Natural killer cell treated with Interleukin-12 subunit alpha and Interleukin-12 subunit beta and Interleukin-15 and Interleukin-18, amount 100 ng/mL, for 72 hours (primary cell): Measurements from ENCODE around the gene FES. TPM values are rescaled to one million over a fixed set of nuclear protein-coding genes. Genes with fewer than 3 reads are reported as not detected.
"Not testable (repeated sequence)": the region's sequence is repeated elsewhere in the genome, so short reads cannot be mapped to it uniquely, and the experiment has no call there.

Source experiments
- ATAC-seq, 2 donors: fragments of 150-1000 bp; cut with Tn5 transposase in 1 of 2; sonication (Bioruptor Pico), chemical (Tn5 transposase) in 1 of 2; 2 replicates each; pipeline ENCODE4 v1.10.0; 2021
- DNase-seq: peaks from one replicate; pipeline ENCODE4 v3.0.0; 2022; ENCODE audit warnings: low spot score
- H3K27ac Mint-ChIP-seq, 2 donors: 1 replicate in 1 of 2; 2 replicates in 1 of 2; pipeline ENCODE4 v1.8.0; 2022; ENCODE audit warnings: mixed read lengths in 2 of 2, mild to moderate bottlenecking in 1 of 2, moderate library complexity in 1 of 2
- H3K27me3 Mint-ChIP-seq, 2 donors: 1 replicate in 1 of 2; 2 replicates in 1 of 2; pipeline ENCODE4 v1.8.0; 2022; ENCODE audit warnings: mixed read lengths in 2 of 2
- H3K36me3 Mint-ChIP-seq: one replicate; pipeline ENCODE4 v1.8.0; 2022; ENCODE audit warnings: mixed read lengths
- H3K4me1 Mint-ChIP-seq, 2 donors: 1 replicate in 1 of 2; 2 replicates in 1 of 2; pipeline ENCODE4 v1.8.0; 2022; ENCODE audit warnings: low read depth in 2 of 2, mixed read lengths in 2 of 2, mild to moderate bottlenecking in 1 of 2
- H3K4me3 Mint-ChIP-seq: one replicate; pipeline ENCODE4 v1.8.0; 2022; ENCODE audit warnings: mixed read lengths
- H3K9me3 Mint-ChIP-seq: 2 replicates; pipeline ENCODE4 v1.8.0; 2022; ENCODE audit warnings: mixed read lengths
- total RNA-seq, 2 donors: library from RNA; stranded (reverse); gene quantifications; one replicate each; pipeline ENCODE4 v1.2.3, GENCODE V29; 2022

Gene FES
- total RNA-seq, 2 donors from 2014 or later: 139 to 140 TPM

DNA sequence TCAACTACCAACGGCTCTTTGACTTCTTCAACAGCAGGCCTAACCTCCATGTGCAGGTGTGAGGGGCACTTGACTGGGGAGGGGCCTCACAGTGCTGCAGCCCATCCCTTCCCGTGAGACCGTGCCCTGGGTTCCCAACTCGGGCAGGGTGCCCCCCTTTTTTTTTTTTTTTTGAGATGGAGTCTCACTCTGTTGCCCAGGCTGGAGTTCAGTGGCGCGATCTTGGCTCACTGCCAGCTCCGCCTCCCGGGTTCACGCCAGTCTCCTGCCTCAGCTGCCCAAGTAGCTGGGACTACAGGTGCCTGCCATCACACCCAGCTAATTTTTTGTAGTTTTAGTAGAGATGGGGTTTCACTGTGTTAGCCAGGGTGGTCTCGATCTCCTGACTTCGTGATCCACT is 25.1 kb downstream of the FES start:
- H3K27me3 Mint-ChIP-seq, H3K27ac Mint-ChIP-seq, ATAC-seq, DNase-seq, H3K9me3 Mint-ChIP-seq, H3K4me3 Mint-ChIP-seq: not testable (repeated sequence)
- peaks cover 9 to 14% of the 10 kb centered on the region in 2 donors for H3K4me1 Mint-ChIP-seq
- peaks cover 18% of the 10 kb centered on the region for H3K36me3 Mint-ChIP-seq

DNA sequence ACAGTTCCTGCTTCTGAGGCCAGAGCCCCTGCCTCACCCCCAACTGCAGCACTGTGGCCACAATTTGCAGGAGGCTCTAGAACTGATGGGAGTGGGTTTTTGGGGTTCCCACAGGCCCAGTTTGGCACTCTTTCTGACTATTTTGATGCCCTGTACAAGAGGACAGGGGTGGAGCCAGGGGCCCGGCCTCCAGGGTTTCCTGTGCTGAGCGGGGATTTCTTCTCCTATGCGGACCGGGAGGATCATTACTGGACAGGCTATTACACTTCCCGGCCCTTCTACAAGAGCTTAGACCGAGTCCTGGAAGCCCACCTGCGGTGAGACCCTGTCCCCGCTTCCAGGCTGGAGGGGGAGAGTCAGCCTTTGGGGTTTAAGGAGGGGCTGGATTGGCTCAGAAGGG is 25.7 kb downstream of the FES start:
- ATAC-seq: no peak
- Mint-ChIP-seq H3K27me3 (no peaks in the 10 kb centered on the region), H3K9me3 (no peaks in the 10 kb centered on the region), H3K27ac (no peak overlapping the region), H3K36me3 (peaks cover 18% of the 10 kb centered on the region), H3K4me1 (peaks cover 9 to 12% of the 10 kb centered on the region in 2 donors), H3K4me3 (no peak overlapping the region)
- DNase-seq: no peak

- peaks cover 12% of the 10 kb centered on the region for H3K36me3 Mint-ChIP-seq
These were observed 26.4 kb downstream of the FES start for GRCh38 chr15:90910441-90911301.

GRCh38 chr15:90911302-90911623 is 27.0 kb downstream of the FES start:
- no peak for ATAC-seq
- H3K27ac Mint-ChIP-seq: no peak overlapping the region
- no peaks in the 10 kb centered on the region for H3K4me1 Mint-ChIP-seq
- no peaks in the 10 kb centered on the region for H3K27me3 Mint-ChIP-seq
- DNase-seq: no peak
- no peak overlapping the region for H3K4me3 Mint-ChIP-seq
- H3K36me3 Mint-ChIP-seq: peaks cover 9% of the 10 kb centered on the region
- H3K9me3 Mint-ChIP-seq: no peaks in the 10 kb centered on the region

More at GRCh38 chr15:90910441-90911301, 26.4 kb downstream of the FES start:
- ATAC-seq (no peak), DNase-seq (no peak)
- peaks cover 4 to 5% of the 10 kb centered on the region in 2 donors for H3K4me1 Mint-ChIP-seq
- H3K9me3 Mint-ChIP-seq: no peaks in the 10 kb centered on the region
- no peak overlapping the region for H3K27ac Mint-ChIP-seq
- no peaks in the 10 kb centered on the region for H3K27me3 Mint-ChIP-seq
- H3K4me3 Mint-ChIP-seq: no peak overlapping the region

GRCh38 chr15:90911906-90912769 is 27.8 kb downstream of the FES start:
- Mint-ChIP-seq H3K4me1 (peaks cover 0 to 5% of the 10 kb centered on the region in 2 donors), H3K36me3 (peaks cover 15% of the 10 kb centered on the region), H3K9me3 (no peaks in the 10 kb centered on the region), H3K27me3 (no peaks in the 10 kb centered on the region), H3K4me3 (no peak overlapping the region), H3K27ac (no peak overlapping the region)
- DNase-seq (no peak), ATAC-seq (peak in 1 of 2 donors; percentile 15)

DNA sequence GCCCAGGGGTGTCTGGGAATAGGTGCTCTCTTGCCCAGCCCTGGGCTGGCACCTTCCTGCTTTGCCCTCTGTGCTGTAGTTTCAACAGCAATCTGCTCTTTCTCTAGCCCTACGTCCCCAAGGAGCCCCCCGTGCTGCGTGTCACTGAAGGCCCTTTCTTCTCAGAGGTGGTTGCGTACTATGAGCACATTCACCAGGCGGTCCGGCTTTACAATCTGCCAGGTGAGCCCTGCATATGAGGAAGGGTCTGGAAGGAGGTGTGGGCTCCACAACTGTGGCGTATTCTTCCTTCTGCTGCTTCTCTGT is 28.4 kb downstream of the FES start:
- ATAC-seq (no peak), DNase-seq (no peak)
- Mint-ChIP-seq H3K4me3 (no peak overlapping the region), H3K4me1 (peaks cover 0 to 6% of the 10 kb centered on the region in 2 donors), H3K9me3 (no peaks in the 10 kb centered on the region), H3K27me3 (no peaks in the 10 kb centered on the region), H3K36me3 (peaks cover 15% of the 10 kb centered on the region), H3K27ac (peak overlapping the region in 1 of 2 donors; percentile 39)

DNA sequence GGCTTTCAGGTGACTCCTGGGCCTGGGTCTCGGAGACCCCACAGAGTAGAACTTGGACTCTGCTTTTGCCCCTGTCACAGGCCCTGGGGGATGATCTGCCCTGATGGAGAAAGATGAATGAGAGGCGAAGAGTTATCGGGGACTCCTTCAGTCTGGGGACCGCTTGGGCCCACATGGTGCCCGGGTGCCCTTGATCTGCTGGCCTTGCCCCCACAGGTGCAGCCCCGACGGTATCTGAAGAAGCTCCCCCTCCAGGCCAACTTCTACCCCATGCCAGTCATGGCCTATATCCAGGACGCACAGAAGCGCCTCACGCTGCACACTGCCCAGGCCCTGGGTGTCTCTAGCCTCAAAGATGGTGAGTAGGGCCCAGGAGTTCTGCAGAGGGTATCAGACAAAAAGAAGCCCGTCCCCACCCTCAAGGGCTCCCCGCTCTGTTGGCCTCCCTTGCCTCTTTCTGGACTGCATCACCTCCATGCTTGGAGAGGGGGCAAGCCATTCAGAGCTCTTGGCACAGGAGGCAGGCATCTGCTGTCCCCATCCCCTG is 29.2 kb downstream of the FES start:
- H3K27me3 Mint-ChIP-seq: no peaks in the 10 kb centered on the region
- ATAC-seq (peak in 1 of 2 donors; percentile 1), DNase-seq (no peak)
- peaks cover 16% of the 10 kb centered on the region for H3K36me3 Mint-ChIP-seq
- peak overlapping the region in 1 of 2 donors; percentile 44 for H3K27ac Mint-ChIP-seq
- no peaks in the 10 kb centered on the region for H3K9me3 Mint-ChIP-seq
- no peak overlapping the region for H3K4me3 Mint-ChIP-seq
- H3K4me1 Mint-ChIP-seq: peaks cover 0 to 6% of the 10 kb centered on the region in 2 donors

DNA sequence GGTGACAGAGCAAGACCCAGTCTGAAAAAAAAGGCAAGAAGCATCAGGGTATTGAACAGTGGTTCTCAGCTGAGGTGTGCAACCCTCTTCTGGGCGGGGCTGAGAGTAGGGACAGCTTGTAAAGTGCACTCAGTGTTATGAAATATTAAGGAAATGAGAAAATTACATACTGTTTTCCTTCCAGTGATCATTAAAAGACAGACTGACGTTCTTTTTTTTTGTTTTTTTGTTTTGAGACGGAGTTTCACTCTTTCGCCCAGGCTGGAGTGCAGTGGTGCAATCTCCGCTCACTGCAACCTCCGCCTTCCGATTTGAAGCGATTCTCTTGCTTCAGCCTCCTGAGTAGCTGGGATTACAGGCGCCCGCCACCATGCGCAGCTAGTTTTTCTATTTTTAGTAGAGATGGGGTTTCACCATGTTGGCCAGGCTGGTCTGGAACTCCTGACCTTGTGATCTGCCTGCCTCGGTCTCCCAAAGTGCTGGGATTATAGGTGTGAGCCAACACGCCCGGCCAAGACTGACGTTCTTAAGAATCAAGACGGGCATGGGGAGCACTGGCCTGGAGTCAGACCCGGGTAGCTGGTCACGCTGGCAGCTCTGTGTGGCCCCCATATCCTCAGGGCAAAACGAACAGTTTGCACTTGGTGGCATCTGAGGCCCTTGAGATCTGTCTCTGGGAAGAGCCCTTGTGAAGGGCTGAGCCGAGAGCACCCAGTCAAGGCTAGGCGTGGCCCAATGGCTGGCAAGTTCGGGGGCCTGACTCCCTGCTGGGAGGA is 30.2 kb downstream of the FES start:
- Mint-ChIP-seq H3K36me3 (peaks cover 18% of the 10 kb centered on the region), H3K27me3 (no peaks in the 10 kb centered on the region), H3K4me1 (peaks cover 0 to 6% of the 10 kb centered on the region in 2 donors), H3K9me3 (no peaks in the 10 kb centered on the region), H3K4me3 (no peak overlapping the region), H3K27ac (no peak overlapping the region)
- ATAC-seq: no peak
- DNase-seq: no peak

GRCh38 chr15:90915216-90915807 is 31.0 kb downstream of the FES start:
- Mint-ChIP-seq H3K4me1 (peaks cover 0 to 10% of the 10 kb centered on the region in 2 donors), H3K4me3 (no peak overlapping the region), H3K27me3 (no peaks in the 10 kb centered on the region), H3K9me3 (no peaks in the 10 kb centered on the region), H3K27ac (no peak overlapping the region), H3K36me3 (peaks cover 23% of the 10 kb centered on the region)
- ATAC-seq (peak in 1 of 2 donors; percentile 2), DNase-seq (no peak)

- peak in 1 of 2 donors; percentile 11 for ATAC-seq
- no peaks in the 10 kb centered on the region for H3K9me3 Mint-ChIP-seq
- no peak overlapping the region for H3K27ac Mint-ChIP-seq
- H3K4me3 Mint-ChIP-seq: no peak overlapping the region
- H3K4me1 Mint-ChIP-seq: peaks cover 2 to 10% of the 10 kb centered on the region in 2 donors
- H3K36me3 Mint-ChIP-seq: peaks cover 27% of the 10 kb centered on the region
- no peaks in the 10 kb centered on the region for H3K27me3 Mint-ChIP-seq
- DNase-seq: no peak
These were observed 31.6 kb downstream of the FES start for GRCh38 chr15:90915808-90916440.

- DNase-seq (no peak), ATAC-seq (no peak)
- no peaks in the 10 kb centered on the region for H3K9me3 Mint-ChIP-seq
- H3K36me3 Mint-ChIP-seq: peaks cover 32% of the 10 kb centered on the region
- no peak overlapping the region for H3K4me3 Mint-ChIP-seq
- peaks cover 7 to 10% of the 10 kb centered on the region in 2 donors for H3K4me1 Mint-ChIP-seq
- H3K27me3 Mint-ChIP-seq: no peaks in the 10 kb centered on the region
- H3K27ac Mint-ChIP-seq: no peak overlapping the region
These were observed 32.2 kb downstream of the FES start for GRCh38 chr15:90916461-90916860.

DNA sequence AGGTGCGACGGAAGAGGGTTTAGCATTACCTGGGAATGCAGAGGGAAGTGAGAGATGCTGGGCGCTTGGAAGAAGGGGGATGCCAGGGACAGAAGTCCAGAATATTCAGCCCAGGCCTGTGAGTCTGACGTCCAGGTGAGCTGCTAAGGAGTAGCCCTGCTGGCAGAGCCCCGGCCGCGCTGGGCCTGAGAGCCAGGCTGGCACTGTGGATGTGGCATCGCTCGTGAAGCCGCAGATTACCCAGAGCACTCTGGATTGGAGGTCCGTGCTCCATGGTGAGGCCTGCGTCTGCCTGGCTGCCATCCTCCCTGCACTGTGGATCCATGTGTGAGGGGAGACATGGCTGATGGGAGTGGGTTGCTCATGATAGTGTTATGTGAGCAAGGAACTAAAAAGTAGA is 33.3 kb downstream of the FES start:
- ATAC-seq (no peak), DNase-seq (no peak)
- Mint-ChIP-seq H3K9me3 (no peaks in the 10 kb centered on the region), H3K27me3 (no peaks in the 10 kb centered on the region), H3K27ac (peak overlapping the region in 1 of 2 donors; percentile 22), H3K4me1 (peaks cover 10 to 13% of the 10 kb centered on the region in 2 donors), H3K4me3 (no peak overlapping the region), H3K36me3 (peaks cover 33% of the 10 kb centered on the region)
